AG09309 (cell line): ENCODE results near the gene DMTF1.

Source experiments
- DNase-seq: peaks from one replicate; pipeline ENCODE4 v3.0.0-alpha.2; 2010; ENCODE audit warnings: low read depth
- H3K4me3 ChIP-seq: 2 replicates; pipeline ENCODE4 v1.5.1; 2011; ENCODE audit warnings: mild to moderate bottlenecking, low read depth, low read length, moderate library complexity; ENCODE audit not compliant: control insufficient read depth
- TF ChIP-seq, protein P1 (sequence below): IDR thresholded peaks from 2 replicates; pipeline ENCODE4 v1.5.1; 2011; ENCODE audit warnings: mild to moderate bottlenecking, low read depth, low read length, inconsistent platforms; ENCODE audit not compliant: insufficient read depth, control insufficient read depth; ENCODE audit errors: missing control alignments

The DMTF1 gene

DNA sequence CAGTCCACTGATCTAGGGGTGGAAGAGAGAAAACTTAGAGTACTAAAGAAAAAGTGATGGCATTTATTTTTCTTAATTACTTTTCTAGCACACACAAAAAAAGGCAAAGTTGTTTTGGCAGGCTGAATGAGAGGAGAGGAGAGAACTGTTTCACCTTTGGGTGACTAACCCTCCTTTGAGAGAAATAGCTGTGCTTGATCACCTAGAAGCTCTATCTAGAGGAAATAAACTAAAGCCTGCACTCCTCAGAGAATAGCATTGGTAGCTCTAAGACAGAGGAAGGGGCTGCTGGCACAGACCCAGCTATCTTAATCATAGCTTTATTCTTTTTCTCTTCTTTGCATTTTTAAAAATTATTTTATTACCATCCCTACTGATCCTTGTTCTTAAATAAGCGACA, 61.0 kb downstream of the DMTF1 start:
- no peak for DNase-seq
- H3K4me3 ChIP-seq: no peak overlapping the region
- TF ChIP-seq, protein P1, sequence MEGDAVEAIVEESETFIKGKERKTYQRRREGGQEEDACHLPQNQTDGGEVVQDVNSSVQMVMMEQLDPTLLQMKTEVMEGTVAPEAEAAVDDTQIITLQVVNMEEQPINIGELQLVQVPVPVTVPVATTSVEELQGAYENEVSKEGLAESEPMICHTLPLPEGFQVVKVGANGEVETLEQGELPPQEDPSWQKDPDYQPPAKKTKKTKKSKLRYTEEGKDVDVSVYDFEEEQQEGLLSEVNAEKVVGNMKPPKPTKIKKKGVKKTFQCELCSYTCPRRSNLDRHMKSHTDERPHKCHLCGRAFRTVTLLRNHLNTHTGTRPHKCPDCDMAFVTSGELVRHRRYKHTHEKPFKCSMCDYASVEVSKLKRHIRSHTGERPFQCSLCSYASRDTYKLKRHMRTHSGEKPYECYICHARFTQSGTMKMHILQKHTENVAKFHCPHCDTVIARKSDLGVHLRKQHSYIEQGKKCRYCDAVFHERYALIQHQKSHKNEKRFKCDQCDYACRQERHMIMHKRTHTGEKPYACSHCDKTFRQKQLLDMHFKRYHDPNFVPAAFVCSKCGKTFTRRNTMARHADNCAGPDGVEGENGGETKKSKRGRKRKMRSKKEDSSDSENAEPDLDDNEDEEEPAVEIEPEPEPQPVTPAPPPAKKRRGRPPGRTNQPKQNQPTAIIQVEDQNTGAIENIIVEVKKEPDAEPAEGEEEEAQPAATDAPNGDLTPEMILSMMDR: no peak

DNA sequence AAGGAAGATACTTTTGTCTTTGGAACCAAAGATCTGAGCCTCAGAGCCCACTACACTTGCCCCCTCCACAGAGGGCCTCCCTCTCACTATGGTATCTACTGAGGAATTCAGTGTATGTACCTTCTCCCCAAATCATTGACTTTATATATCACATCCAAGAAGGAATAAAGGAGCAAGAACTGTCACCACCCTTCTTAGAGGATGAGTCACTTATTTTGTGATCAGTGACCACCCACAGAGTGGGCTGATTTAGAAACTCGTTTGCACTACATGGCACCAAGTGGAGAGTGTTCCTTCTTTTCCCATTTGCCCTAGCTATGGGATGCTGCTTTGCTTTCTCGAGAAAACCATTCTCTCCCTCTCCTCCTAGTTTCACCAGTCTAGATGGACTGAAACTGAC, 61.6 kb downstream of the DMTF1 start:
- no peak overlapping the region for H3K4me3 ChIP-seq
- TF ChIP-seq, protein P1: no peak
- no peak for DNase-seq

DNA sequence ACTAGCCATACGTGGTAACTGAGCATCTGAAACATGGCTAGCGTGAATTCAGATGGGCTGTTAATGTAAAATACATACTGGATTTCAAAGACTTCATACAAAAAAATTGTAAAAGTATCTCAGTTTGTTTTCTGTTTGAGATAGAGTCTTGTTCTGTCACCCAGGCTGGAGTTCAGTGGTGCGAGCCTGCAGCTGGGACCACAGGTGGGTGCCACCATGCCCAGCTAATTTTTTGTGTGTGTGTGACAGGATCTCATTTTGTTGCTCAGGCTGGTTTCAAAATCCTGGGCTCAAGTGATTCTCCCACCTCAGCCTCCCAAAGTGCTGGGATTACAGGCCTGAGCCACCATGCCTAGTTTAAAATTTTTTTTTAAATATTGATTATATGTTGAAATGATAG, 62.8 kb downstream of the DMTF1 start:
- TF ChIP-seq, protein P1: no peak
- no peak for DNase-seq
- H3K4me3 ChIP-seq: no peak overlapping the region

DNA sequence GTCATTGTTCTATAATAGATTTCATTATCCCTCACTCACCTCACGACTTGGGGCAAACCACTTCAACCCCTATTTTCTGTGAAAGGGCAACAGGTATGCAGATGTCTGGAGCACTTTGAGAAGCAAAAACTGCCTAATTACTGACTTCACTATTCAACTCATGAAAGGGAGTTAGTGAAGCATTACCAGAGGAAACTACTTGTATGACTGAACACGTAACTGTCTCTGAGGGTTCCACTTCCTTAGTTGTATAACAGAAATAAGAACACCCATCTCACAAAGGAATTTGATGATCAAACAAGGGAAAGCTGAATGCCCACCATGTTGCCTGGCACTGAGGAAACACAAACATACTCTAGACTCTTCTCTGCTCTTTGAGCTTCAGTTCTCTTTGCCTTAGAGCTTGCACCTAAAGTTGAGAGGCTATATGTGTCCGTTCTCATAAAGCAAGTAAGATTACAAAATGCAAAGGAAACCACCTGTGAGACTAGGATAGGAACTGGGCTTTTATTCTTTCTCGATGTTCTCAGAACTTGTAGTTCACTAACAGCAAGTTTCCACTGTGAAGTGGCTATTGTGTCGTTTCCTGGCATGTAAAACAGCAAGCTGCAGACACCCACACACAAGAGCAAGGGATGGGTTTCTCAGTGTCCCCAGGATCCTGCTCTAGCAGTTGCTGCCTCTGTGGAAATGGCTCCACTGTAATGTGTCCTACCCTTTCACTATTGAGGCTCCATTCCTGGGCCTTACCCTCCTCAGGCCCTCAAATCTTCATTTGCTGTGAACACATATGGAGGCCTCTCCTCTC, 64.7 kb downstream of the DMTF1 start:
- TF ChIP-seq, protein P1: no peak

DNA sequence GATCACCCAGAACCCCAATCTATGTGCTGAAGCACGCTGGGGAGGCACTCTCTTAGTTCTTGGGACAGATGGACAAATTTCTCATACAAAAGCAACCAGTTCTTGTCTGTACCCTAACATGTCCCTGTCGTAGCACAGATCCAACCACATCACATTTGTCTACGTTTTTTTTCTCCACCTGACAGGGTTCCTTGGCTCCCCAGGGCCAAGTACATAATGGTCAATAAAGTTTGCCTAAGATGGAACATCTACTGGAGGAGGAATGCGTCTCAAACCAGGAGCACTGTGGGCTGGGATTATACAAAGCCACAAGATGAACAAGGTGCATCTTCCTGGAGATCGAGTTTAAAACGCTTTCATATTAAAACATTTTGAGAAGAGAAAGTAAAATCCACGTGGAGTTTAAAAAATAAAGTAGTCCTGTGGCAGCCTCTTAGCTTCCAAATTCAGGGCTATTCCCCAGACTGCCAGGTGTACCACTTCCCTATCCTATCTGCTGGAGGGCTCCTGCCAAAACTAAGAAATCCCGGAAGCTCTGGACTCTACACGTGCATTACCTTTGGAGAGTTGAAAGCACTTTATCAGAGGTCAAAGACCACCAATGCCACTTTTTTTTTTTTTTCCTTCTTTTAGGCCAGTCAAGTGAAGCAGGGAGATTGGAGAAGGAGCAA, 65.9 kb downstream of the DMTF1 start:
- H3K4me3 ChIP-seq: peak overlapping the region; percentile 87
- TF ChIP-seq, protein P1: no peak
- DNase-seq: no peak

More for the DNA sequence above, 64.7 kb downstream of the DMTF1 start:
- no peak for DNase-seq
- no peak overlapping the region for H3K4me3 ChIP-seq

DNA sequence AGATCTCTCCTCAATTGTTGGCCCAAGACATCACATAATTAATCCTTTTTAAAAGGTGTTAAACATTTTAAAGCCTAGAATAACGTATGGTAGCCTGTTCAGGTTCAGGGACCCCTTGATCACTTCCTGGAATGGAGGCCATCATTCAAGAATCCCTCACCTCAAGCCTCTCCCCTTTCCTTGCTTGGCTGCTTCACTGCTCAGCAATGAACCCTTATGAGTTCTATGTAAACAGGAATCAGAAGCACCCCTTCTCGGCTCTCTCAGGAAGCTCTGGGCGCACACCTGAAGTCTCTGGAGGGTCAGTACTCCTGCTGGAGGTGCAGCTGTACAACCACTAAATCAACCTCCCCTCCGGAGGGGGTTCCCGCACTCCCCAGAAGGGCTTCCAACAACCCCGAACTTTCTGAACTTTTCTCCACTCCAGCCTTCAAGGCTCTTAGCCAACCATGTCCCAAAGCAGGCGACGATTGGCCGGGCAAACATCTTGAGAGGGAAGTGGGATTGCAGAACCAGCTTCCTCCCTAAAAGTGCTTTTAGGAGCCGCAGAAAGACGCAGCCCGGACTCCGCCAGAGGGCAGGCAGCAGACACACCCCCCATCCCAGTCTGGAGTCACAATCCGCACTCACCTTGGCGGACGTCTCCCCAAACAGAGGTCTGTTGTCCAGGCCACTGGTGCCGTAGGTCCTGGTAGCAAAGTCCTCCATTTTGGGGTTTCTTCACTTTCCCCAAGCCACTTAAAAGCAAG, 66.7 kb downstream of the DMTF1 start:
- DNase-seq: no peak
- H3K4me3 ChIP-seq: peak overlapping the region; percentile 87
- TF ChIP-seq, protein P1: no peak
